GM15510 (cell line): ENCODE results near the gene TNFRSF8.

Experiments
- POLR2A ChIP-seq: IDR thresholded peaks from 3 replicates; pipeline ENCODE4 v1.6.1; 2011; ENCODE audit warnings: borderline replicate concordance; ENCODE audit not compliant: insufficient read length; ENCODE audit errors: extremely low read depth

Gene TNFRSF8

GRCh38 chr1:12113433-12114339, 50.6 kb downstream of the TNFRSF8 start:
- no peak for TF ChIP-seq POLR2A

GRCh38 chr1:12114340-12114683, 51.2 kb downstream of the TNFRSF8 start:
- TF ChIP-seq POLR2A = no peak

DNA sequence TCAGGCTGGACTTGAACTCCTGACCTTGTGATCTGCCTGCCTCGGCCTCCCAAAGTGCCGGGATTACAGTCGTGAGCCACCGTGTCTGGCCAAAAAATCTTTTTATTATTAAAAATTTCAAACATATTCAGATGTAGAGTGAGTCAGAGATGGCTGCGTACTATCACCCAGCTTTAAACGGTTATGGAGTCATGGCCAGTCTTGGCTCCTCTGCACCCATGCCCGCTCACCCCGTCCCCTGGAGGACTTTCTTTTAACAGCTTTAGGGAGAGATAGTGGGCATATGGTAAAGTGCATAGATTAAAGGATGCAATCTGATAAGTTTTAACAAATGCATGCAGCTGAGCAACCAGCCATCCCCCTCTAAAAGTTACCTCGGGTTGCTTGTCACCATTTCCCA, 51.8 kb downstream of the TNFRSF8 start:
- no peak for TF ChIP-seq POLR2A

DNA sequence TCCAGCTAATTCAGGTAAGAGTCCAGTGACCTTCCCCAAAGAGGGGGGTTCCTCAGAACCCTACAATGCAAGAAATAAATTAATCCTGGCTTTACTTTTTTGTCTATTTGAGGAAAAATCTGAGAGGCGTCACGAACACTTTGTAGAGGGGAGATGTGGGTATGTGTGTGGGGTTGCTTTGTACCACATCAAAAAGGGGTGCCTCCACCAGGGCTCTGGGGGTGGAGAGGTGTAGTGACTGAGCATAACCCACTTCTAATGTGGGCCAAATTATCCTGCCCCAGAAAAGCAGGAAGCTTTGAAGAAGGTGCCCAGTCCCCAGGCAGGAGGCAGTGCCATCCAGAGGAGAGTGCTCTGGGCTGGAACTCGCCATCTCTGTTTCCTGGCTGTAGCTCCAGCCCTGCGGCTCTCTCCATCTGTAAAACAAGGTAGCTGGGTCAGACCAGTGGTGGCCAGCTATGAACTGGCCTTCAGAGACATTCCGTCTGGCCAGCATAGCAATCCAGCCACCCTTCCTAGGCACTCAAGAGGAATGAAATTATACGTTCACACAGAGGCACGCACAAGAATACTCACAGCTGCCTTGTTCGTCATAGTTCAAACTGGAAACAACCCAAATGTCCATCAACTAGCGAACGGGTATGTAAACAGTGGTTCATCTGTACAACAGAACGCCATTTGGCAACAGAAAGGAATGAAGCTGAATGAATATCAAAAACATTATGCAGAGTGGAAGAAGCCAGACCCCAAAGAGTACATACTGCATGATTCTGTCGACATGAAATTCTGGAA, 58.3 kb downstream of the TNFRSF8 start:
- TF ChIP-seq POLR2A = no peak

GRCh38 chr1:12123172-12123571, 60.1 kb downstream of the TNFRSF8 start:
- TF ChIP-seq POLR2A = no peak

GRCh38 chr1:12124693-12125421, 61.8 kb downstream of the TNFRSF8 start:
- no peak for TF ChIP-seq POLR2A

DNA sequence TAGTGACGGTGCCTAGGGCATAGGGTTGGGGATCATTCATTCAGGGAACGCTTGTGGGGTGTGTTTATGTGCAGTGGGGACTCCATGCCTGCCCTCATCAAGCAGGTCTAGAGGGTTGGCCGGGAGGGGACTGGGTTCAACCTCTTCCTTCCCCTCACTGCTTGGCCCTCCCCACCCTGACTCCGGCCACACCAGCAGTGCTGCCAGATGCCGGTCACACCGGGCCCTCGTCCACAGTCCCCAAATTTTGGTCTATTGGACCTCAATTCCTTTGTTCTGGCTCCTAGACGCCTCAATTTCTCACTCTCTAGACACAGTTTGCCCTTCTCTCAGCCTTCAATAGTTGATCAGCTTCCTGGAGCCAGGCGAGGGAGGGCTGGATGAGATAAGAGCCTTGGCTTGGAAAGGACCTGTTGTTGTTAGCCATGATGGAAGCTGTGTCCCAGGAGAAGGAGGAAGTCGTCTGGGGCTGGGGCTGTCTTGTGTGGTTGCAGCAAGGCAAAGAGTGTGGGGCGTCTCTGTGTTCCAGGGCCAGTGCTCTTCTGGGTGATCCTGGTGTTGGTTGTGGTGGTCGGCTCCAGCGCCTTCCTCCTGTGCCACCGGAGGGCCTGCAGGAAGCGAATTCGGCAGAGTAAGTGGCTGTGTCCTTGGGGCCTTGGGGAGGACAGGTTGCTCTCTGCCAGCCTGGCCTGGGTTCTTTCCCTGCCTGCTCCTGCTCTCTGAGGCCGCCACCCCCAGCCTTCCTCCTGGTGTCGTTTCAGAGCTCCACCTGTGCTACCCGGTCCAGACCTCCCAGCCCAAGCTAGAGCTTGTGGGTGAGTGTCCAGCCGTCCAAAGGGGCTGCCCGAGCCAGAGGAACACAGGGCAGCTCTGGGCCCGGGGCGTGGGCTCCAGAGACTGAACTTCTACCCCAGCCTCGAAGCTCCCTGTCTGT, 62.6 kb downstream of the TNFRSF8 start:
- no peak for TF ChIP-seq POLR2A

GRCh38 chr1:12126781-12127180, 63.7 kb downstream of the TNFRSF8 start:
- TF ChIP-seq POLR2A = no peak

- no peak for TF ChIP-seq POLR2A
Measured at GRCh38 chr1:12127206-12127810, 64.2 kb downstream of the TNFRSF8 start.

GRCh38 chr1:12128120-12128519, 65.0 kb downstream of the TNFRSF8 start:
- no peak for TF ChIP-seq POLR2A

- no peak for TF ChIP-seq POLR2A
Measured at GRCh38 chr1:12129624-12130023, 66.5 kb downstream of the TNFRSF8 start.

GRCh38 chr1:12130466-12131130, 67.5 kb downstream of the TNFRSF8 start:
- no peak for TF ChIP-seq POLR2A

- TF ChIP-seq POLR2A = no peak
Measured at GRCh38 chr1:12132078-12132477, 69.0 kb downstream of the TNFRSF8 start.

- no peak for TF ChIP-seq POLR2A
Measured at GRCh38 chr1:12134716-12135115, 71.6 kb downstream of the TNFRSF8 start.

DNA sequence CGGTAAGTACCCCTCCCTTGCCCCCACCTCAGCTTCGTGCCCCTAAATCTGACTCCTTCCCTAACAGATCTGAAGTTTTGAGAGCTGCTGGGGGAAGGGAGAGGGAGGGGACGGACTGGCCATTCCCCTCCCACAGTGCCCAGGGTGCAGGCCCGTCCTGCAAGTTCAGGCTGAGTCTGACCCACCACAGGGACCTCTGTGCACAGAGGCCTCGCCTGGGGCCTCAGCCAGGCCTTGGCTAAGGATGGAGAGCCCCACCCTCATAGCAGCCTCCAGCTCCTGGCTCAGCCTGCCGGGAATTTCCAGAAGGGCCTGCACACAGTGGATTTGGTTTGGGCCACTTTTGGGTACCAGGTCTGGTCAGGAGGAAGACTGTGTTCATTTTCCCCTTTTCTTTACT, 72.5 kb downstream of the TNFRSF8 start:
- no peak for TF ChIP-seq POLR2A
